Measurements from ENCODE around the gene NUP210.

- TF ChIP-seq, protein P1, sequence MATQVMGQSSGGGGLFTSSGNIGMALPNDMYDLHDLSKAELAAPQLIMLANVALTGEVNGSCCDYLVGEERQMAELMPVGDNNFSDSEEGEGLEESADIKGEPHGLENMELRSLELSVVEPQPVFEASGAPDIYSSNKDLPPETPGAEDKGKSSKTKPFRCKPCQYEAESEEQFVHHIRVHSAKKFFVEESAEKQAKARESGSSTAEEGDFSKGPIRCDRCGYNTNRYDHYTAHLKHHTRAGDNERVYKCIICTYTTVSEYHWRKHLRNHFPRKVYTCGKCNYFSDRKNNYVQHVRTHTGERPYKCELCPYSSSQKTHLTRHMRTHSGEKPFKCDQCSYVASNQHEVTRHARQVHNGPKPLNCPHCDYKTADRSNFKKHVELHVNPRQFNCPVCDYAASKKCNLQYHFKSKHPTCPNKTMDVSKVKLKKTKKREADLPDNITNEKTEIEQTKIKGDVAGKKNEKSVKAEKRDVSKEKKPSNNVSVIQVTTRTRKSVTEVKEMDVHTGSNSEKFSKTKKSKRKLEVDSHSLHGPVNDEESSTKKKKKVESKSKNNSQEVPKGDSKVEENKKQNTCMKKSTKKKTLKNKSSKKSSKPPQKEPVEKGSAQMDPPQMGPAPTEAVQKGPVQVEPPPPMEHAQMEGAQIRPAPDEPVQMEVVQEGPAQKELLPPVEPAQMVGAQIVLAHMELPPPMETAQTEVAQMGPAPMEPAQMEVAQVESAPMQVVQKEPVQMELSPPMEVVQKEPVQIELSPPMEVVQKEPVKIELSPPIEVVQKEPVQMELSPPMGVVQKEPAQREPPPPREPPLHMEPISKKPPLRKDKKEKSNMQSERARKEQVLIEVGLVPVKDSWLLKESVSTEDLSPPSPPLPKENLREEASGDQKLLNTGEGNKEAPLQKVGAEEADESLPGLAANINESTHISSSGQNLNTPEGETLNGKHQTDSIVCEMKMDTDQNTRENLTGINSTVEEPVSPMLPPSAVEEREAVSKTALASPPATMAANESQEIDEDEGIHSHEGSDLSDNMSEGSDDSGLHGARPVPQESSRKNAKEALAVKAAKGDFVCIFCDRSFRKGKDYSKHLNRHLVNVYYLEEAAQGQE (IDR thresholded peaks at IDR 0.05; ENCODE audit: insufficient read depth in 1 of 2, low read depth in 2 of 2, low read length in 2 of 2), result no peak
- TF ChIP-seq POLR2AphosphoS5 (IDR thresholded peaks at IDR 0.05; ENCODE audit: low read depth, low read length), result no peak
- TF ChIP-seq TAF1 (IDR thresholded peaks at IDR 0.05; ENCODE audit: borderline replicate concordance, insufficient read depth, low read length), result no peak
Observed at GRCh38 chr3:13462125-13462629, 42.1 kb upstream of the NUP210 start.

Data from PFSK-1 (cell line).